Uterus (tissue), 4 donors: Measurements from ENCODE around the gene GCNT3. TPM values are rescaled to one million over a fixed set of nuclear protein-coding genes. Genes with fewer than 3 reads are reported as not detected.
A peak's percentile ranks its signal among the peaks of the same experiment; 100 is the strongest.

ENCODE experiments used
- DNase-seq, 2 donors: peaks; one replicate each; pipeline ENCODE4 v3.0.0-alpha.2; 2019 to 2020
- H3K27ac ChIP-seq, 2 donors: fragments of 200-600 bp; sonication (generic); 1 replicate in 1 of 2; 2 replicates in 1 of 2; pipeline ENCODE4 v1.5.1; 2016 to 2018
- H3K27me3 ChIP-seq, 2 donors: fragments of 200-600 bp; sonication (generic); one replicate each; pipeline ENCODE4 v1.5.1; 2018 to 2019; ENCODE audit warnings: control low read depth in 1 of 2
- H3K36me3 ChIP-seq, 2 donors: fragments of 200-600 bp; sonication (generic); one replicate each; pipeline ENCODE4 v1.5.1; 2019; ENCODE audit warnings: control low read depth in 1 of 2
- H3K4me1 ChIP-seq, 2 donors: fragments of 200-600 bp; sonication (generic); one replicate each; pipeline ENCODE4 v1.5.1; 2018 to 2019; ENCODE audit warnings: control low read depth in 1 of 2
- H3K4me3 ChIP-seq, 2 donors: fragments of 200-600 bp; sonication (generic); 1 replicate in 1 of 2; 2 replicates in 1 of 2; pipeline ENCODE4 v1.5.1; 2018 to 2019; ENCODE audit warnings: mild to moderate bottlenecking in 1 of 2
- H3K9me3 ChIP-seq, 2 donors: fragments of 200-600 bp; sonication (generic); one replicate each; pipeline ENCODE4 v1.5.1; 2019; ENCODE audit warnings: control low read depth in 1 of 2
- CTCF ChIP-seq, 4 experiments: fragments of 200-600 bp in 2 of 4; fragments of 450-650 bp in 2 of 4; sonication (generic) in 2 of 4; IDR thresholded peaks; one replicate each; pipeline ENCODE4 v1.5.1; 2016 to 2019; ENCODE audit warnings: antibody characterized with exemption in 4 of 4, mild to moderate bottlenecking in 2 of 4, moderate library complexity in 1 of 4
- POLR2A ChIP-seq, 2 donors: fragments of 450-650 bp; IDR thresholded peaks; one replicate each; pipeline ENCODE4 v1.6.1; 2016; ENCODE audit warnings: antibody characterized with exemption in 2 of 2, mild to moderate bottlenecking in 1 of 2, moderate library complexity in 1 of 2
- intact Hi-C: fragments of 100-400 bp; cut with DNase I; formaldehyde crosslinking; loops from one replicate; pipeline ENCODE4 v1.15.1; 2023; ENCODE audit warnings: low total_unique reads
- total RNA-seq, 4 donors: library from RNA; depleted of rRNA in 3 of 4; stranded (reverse); fragments of >200 nt in 3 of 4; gene quantifications; one replicate each; pipeline versions ENCODE4 v1.1.0 to v1.2.4, GENCODE V29; 2014 to 2023
- donor health status: DM: yes; HTN: yes; CAD: no.

GCNT3 gene
- total RNA-seq, 4 donors from 2014 or later: 0.59 to 1.7 TPM; not detected in 2

GRCh38 chr15:59656897-59657634 is 45.5 kb downstream of the GCNT3 start, which contains the start of gene GTF2A2:
Gene GTF2A2 (minus strand): TSS chr15:59657515. CDS start chr15:59652277, 5,238 bp downstream.
- Histone ChIP-seq H3K36me3 (no peaks in the 10 kb centered on the region), H3K9me3 (no peaks in the 10 kb centered on the region), H3K4me1 (peaks cover 0 to 4% of the 10 kb centered on the region in 2 donors), H3K27ac (peak within 1 kb of the TSS; percentile 72 to 87), H3K27me3 (no peaks in the 10 kb centered on the region), H3K4me3 (peak within 1 kb of the TSS; percentile 72 to 84)
- TF ChIP-seq CTCF (IDR thresholded peaks at IDR 0.05) (no peak), POLR2A (IDR thresholded peaks at IDR 0.05) (peak; percentile 59 to 68)
- DNase-seq: peak; percentile 91 to 92
- intact Hi-C loops: no loop called here

GRCh38 chr15:59657635-59658125 is 46.1 kb downstream of the GCNT3 start:
- Histone ChIP-seq H3K36me3 (no peaks in the 10 kb centered on the region), H3K4me1 (peaks cover 0 to 4% of the 10 kb centered on the region in 2 donors), H3K9me3 (no peaks in the 10 kb centered on the region), H3K27ac (peak overlapping the region; percentile 38 to 87), H3K4me3 (peak overlapping the region; percentile 72 to 84), H3K27me3 (no peaks in the 10 kb centered on the region)
- DNase-seq: peak; percentile 16 to 20
- intact Hi-C loops: no loop called here
- TF ChIP-seq CTCF (IDR thresholded peaks at IDR 0.05): no peak
- no peak for TF ChIP-seq POLR2A (IDR thresholded peaks at IDR 0.05)

- H3K27ac ChIP-seq: no peak overlapping the region
- H3K27me3 ChIP-seq: no peaks in the 10 kb centered on the region
- intact Hi-C loops: no loop called here
- DNase-seq: no peak
- peaks cover 0 to 4% of the 10 kb centered on the region in 2 donors for H3K4me1 ChIP-seq
- no peaks in the 10 kb centered on the region for H3K9me3 ChIP-seq
- TF ChIP-seq CTCF (IDR thresholded peaks at IDR 0.05) (no peak), POLR2A (IDR thresholded peaks at IDR 0.05) (no peak)
- no peaks in the 10 kb centered on the region for H3K36me3 ChIP-seq
- no peak overlapping the region for H3K4me3 ChIP-seq
These were observed 47.8 kb downstream of the GCNT3 start for GRCh38 chr15:59659366-59659765.

- Histone ChIP-seq H3K27me3 (no peaks in the 10 kb centered on the region), H3K36me3 (no peaks in the 10 kb centered on the region), H3K4me1 (no peaks in the 10 kb centered on the region), H3K27ac (no peak overlapping the region), H3K4me3 (no peak overlapping the region), H3K9me3 (no peaks in the 10 kb centered on the region)
- TF ChIP-seq POLR2A (IDR thresholded peaks at IDR 0.05) (no peak), CTCF (IDR thresholded peaks at IDR 0.05) (no peak)
- DNase-seq: no peak
- intact Hi-C loops: no loop called here
These were observed 50.7 kb downstream of the GCNT3 start for GRCh38 chr15:59662260-59662659.

GRCh38 chr15:59668556-59668955 is 57.0 kb downstream of the GCNT3 start:
- Histone ChIP-seq H3K4me3 (no peak overlapping the region), H3K4me1 (no peaks in the 10 kb centered on the region), H3K9me3 (no peaks in the 10 kb centered on the region), H3K27ac (no peak overlapping the region), H3K36me3 (no peaks in the 10 kb centered on the region), H3K27me3 (no peaks in the 10 kb centered on the region)
- intact Hi-C loops: no loop called here
- DNase-seq: no peak
- no peak for TF ChIP-seq POLR2A (IDR thresholded peaks at IDR 0.05)
- TF ChIP-seq CTCF (IDR thresholded peaks at IDR 0.05): no peak
